ENCODE results near the gene DTHD1.

Gene DTHD1

GRCh38 chr4:36351082-36351666 lies 69.8 kb downstream of the DTHD1 start:
- Histone ChIP-seq H3K23ac (ENCODE audit: low read length in 2 of 2) (no peak overlapping the region), H2AFZ (ENCODE audit: low read depth, low read length) (no peak overlapping the region), H3K9me3 (ENCODE audit: control insufficient read depth, low read length) (no peaks in the 10 kb centered on the region), H3K14ac (ENCODE audit: low read length in 2 of 2) (no peak overlapping the region), H3K27me3 (ENCODE audit: control insufficient read depth in 1 of 2, insufficient read depth in 1 of 2, low read length in 2 of 2) (no peaks in the 10 kb centered on the region), H4K91ac (ENCODE audit: low read length) (no peak overlapping the region), H3K4me3 (ENCODE audit: insufficient read depth in 1 of 2, low read depth in 1 of 2, low read length in 2 of 2) (no peak overlapping the region), H2BK12ac (ENCODE audit: low read length in 2 of 2) (no peak overlapping the region), H2AK5ac (ENCODE audit: low read length, severe bottlenecking) (no peak overlapping the region), H3K4me1 (ENCODE audit: control insufficient read depth, insufficient read depth, low read depth, low read length) (peaks cover 2% of the 10 kb centered on the region), H4K8ac (ENCODE audit: low read length) (no peak overlapping the region), H3K4me2 (ENCODE audit: low read length, poor library complexity, severe bottlenecking) (no peak overlapping the region), H3K27ac (ENCODE audit: low read length, poor library complexity, severe bottlenecking) (no peak overlapping the region), H3K18ac (ENCODE audit: low read depth in 1 of 2, low read length in 2 of 2) (no peak overlapping the region), H2BK5ac (ENCODE audit: low read depth, low read length, poor library complexity, severe bottlenecking) (no peak overlapping the region), H3K36me3 (ENCODE audit: control insufficient read depth in 1 of 2, insufficient read depth in 2 of 2, low read depth in 1 of 2, low read length in 2 of 2) (no peaks in the 10 kb centered on the region), H3K4ac (ENCODE audit: low read depth in 1 of 2, low read length in 2 of 2) (no peak overlapping the region), H3K79me1 (replicated peaks; ENCODE audit: low read length, poor library complexity, severe bottlenecking) (no peaks in the 10 kb centered on the region), H2BK15ac (ENCODE audit: low read depth, poor library complexity, severe bottlenecking) (no peak overlapping the region), H2BK120ac (ENCODE audit: low read depth, low read length) (no peak overlapping the region), H3K9ac (ENCODE audit: low read length) (no peak overlapping the region)
- DNase-seq: peak; percentile 36
- WGBS: 0% methylated on average over 1 of the region's 2 CpGs

- no peak overlapping the region for H2BK5ac ChIP-seq (ENCODE audit: low read depth, low read length, poor library complexity, severe bottlenecking)
- H3K27ac ChIP-seq (ENCODE audit: low read length, poor library complexity, severe bottlenecking): no peak overlapping the region
- no peak overlapping the region for H4K91ac ChIP-seq (ENCODE audit: low read length)
- WGBS: no CpG with 5 or more reads among the region's 2 CpGs
- H3K14ac ChIP-seq (ENCODE audit: low read length in 2 of 2): no peak overlapping the region
- H3K27me3 ChIP-seq (ENCODE audit: control insufficient read depth in 1 of 2, insufficient read depth in 1 of 2, low read length in 2 of 2): no peaks in the 10 kb centered on the region
- no peak overlapping the region for H3K4ac ChIP-seq (ENCODE audit: low read depth in 1 of 2, low read length in 2 of 2)
- H2AFZ ChIP-seq (ENCODE audit: low read depth, low read length): no peak overlapping the region
- H3K9ac ChIP-seq (ENCODE audit: low read length): no peak overlapping the region
- no peak for DNase-seq
- no peak overlapping the region for H2AK5ac ChIP-seq (ENCODE audit: low read length, severe bottlenecking)
- H4K8ac ChIP-seq (ENCODE audit: low read length): no peak overlapping the region
- no peaks in the 10 kb centered on the region for H3K4me1 ChIP-seq (ENCODE audit: control insufficient read depth, insufficient read depth, low read depth, low read length)
- H3K4me2 ChIP-seq (ENCODE audit: low read length, poor library complexity, severe bottlenecking): no peak overlapping the region
- H3K18ac ChIP-seq (ENCODE audit: low read depth in 1 of 2, low read length in 2 of 2): no peak overlapping the region
- H3K36me3 ChIP-seq (ENCODE audit: control insufficient read depth in 1 of 2, insufficient read depth in 2 of 2, low read depth in 1 of 2, low read length in 2 of 2): no peaks in the 10 kb centered on the region
- H3K9me3 ChIP-seq (ENCODE audit: control insufficient read depth, low read length): no peaks in the 10 kb centered on the region
- no peak overlapping the region for H2BK15ac ChIP-seq (ENCODE audit: low read depth, poor library complexity, severe bottlenecking)
- no peak overlapping the region for H3K4me3 ChIP-seq (ENCODE audit: insufficient read depth in 1 of 2, low read depth in 1 of 2, low read length in 2 of 2)
- no peak overlapping the region for H2BK120ac ChIP-seq (ENCODE audit: low read depth, low read length)
- no peaks in the 10 kb centered on the region for H3K79me1 ChIP-seq (replicated peaks; ENCODE audit: low read length, poor library complexity, severe bottlenecking)
- no peak overlapping the region for H3K23ac ChIP-seq (ENCODE audit: low read length in 2 of 2)
- H2BK12ac ChIP-seq (ENCODE audit: low read length in 2 of 2): no peak overlapping the region
Measured at GRCh38 chr4:36353998-36354397, 72.6 kb downstream of the DTHD1 start.

GRCh38 chr4:36358173-36358572 lies 76.8 kb downstream of the DTHD1 start:
- Histone ChIP-seq H2BK5ac (ENCODE audit: low read depth, low read length, poor library complexity, severe bottlenecking) (no peak overlapping the region), H3K23ac (ENCODE audit: low read length in 2 of 2) (no peak overlapping the region), H3K9ac (ENCODE audit: low read length) (no peak overlapping the region), H3K14ac (ENCODE audit: low read length in 2 of 2) (no peak overlapping the region), H2BK120ac (ENCODE audit: low read depth, low read length) (no peak overlapping the region), H3K4me3 (ENCODE audit: insufficient read depth in 1 of 2, low read depth in 1 of 2, low read length in 2 of 2) (no peak overlapping the region), H3K27me3 (ENCODE audit: control insufficient read depth in 1 of 2, insufficient read depth in 1 of 2, low read length in 2 of 2) (no peaks in the 10 kb centered on the region), H4K91ac (ENCODE audit: low read length) (no peak overlapping the region), H2BK15ac (ENCODE audit: low read depth, poor library complexity, severe bottlenecking) (no peak overlapping the region), H3K9me3 (ENCODE audit: control insufficient read depth, low read length) (no peaks in the 10 kb centered on the region), H3K27ac (ENCODE audit: low read length, poor library complexity, severe bottlenecking) (no peak overlapping the region), H3K79me1 (replicated peaks; ENCODE audit: low read length, poor library complexity, severe bottlenecking) (no peaks in the 10 kb centered on the region), H2AK5ac (ENCODE audit: low read length, severe bottlenecking) (no peak overlapping the region), H3K4ac (ENCODE audit: low read depth in 1 of 2, low read length in 2 of 2) (no peak overlapping the region), H3K4me2 (ENCODE audit: low read length, poor library complexity, severe bottlenecking) (no peak overlapping the region), H3K18ac (ENCODE audit: low read depth in 1 of 2, low read length in 2 of 2) (no peak overlapping the region), H4K8ac (ENCODE audit: low read length) (no peak overlapping the region), H3K36me3 (ENCODE audit: control insufficient read depth in 1 of 2, insufficient read depth in 2 of 2, low read depth in 1 of 2, low read length in 2 of 2) (no peaks in the 10 kb centered on the region), H2BK12ac (ENCODE audit: low read length in 2 of 2) (no peak overlapping the region), H3K4me1 (ENCODE audit: control insufficient read depth, insufficient read depth, low read depth, low read length) (no peaks in the 10 kb centered on the region), H2AFZ (ENCODE audit: low read depth, low read length) (no peak overlapping the region)
- 83% methylated on average over 3 of the region's 4 CpGs for whole genome bisulfite sequencing
- DNase-seq: no peak

GRCh38 chr4:36360755-36361154 lies 79.3 kb downstream of the DTHD1 start:
- no peak overlapping the region for H2BK120ac ChIP-seq (ENCODE audit: low read depth, low read length)
- H3K4me2 ChIP-seq (ENCODE audit: low read length, poor library complexity, severe bottlenecking): no peak overlapping the region
- H4K8ac ChIP-seq (ENCODE audit: low read length): no peak overlapping the region

More at GRCh38 chr4:36360755-36361154, 79.3 kb downstream of the DTHD1 start:
- Histone ChIP-seq H3K9ac (ENCODE audit: low read length) (no peak overlapping the region), H3K9me3 (ENCODE audit: control insufficient read depth, low read length) (no peaks in the 10 kb centered on the region), H2AFZ (ENCODE audit: low read depth, low read length) (no peak overlapping the region), H3K18ac (ENCODE audit: low read depth in 1 of 2, low read length in 2 of 2) (no peak overlapping the region), H3K4me1 (ENCODE audit: control insufficient read depth, insufficient read depth, low read depth, low read length) (no peaks in the 10 kb centered on the region), H3K23ac (ENCODE audit: low read length in 2 of 2) (no peak overlapping the region), H4K91ac (ENCODE audit: low read length) (no peak overlapping the region), H2AK5ac (ENCODE audit: low read length, severe bottlenecking) (no peak overlapping the region), H3K4ac (ENCODE audit: low read depth in 1 of 2, low read length in 2 of 2) (no peak overlapping the region), H3K4me3 (ENCODE audit: insufficient read depth in 1 of 2, low read depth in 1 of 2, low read length in 2 of 2) (no peak overlapping the region), H3K14ac (ENCODE audit: low read length in 2 of 2) (no peak overlapping the region), H3K79me1 (replicated peaks; ENCODE audit: low read length, poor library complexity, severe bottlenecking) (no peaks in the 10 kb centered on the region), H3K36me3 (ENCODE audit: control insufficient read depth in 1 of 2, insufficient read depth in 2 of 2, low read depth in 1 of 2, low read length in 2 of 2) (no peaks in the 10 kb centered on the region), H3K27me3 (ENCODE audit: control insufficient read depth in 1 of 2, insufficient read depth in 1 of 2, low read length in 2 of 2) (no peaks in the 10 kb centered on the region), H3K27ac (ENCODE audit: low read length, poor library complexity, severe bottlenecking) (no peak overlapping the region), H2BK15ac (ENCODE audit: low read depth, poor library complexity, severe bottlenecking) (no peak overlapping the region), H2BK5ac (ENCODE audit: low read depth, low read length, poor library complexity, severe bottlenecking) (no peak overlapping the region), H2BK12ac (ENCODE audit: low read length in 2 of 2) (no peak overlapping the region)
- no peak for DNase-seq
